WI38 (cell line): ENCODE measurements around the gene SCN1A.

Experiments
- H3K4me3 ChIP-seq: 2 replicates; pipeline ENCODE4 v1.5.1; 2011; ENCODE audit warnings: low read depth, mild to moderate bottlenecking, control low read depth, low read length
- TF ChIP-seq, protein P1 (sequence below): IDR thresholded peaks from 2 replicates; pipeline ENCODE4 v1.5.1; 2012; ENCODE audit warnings: low read depth, mild to moderate bottlenecking, control low read depth, low read length

Gene SCN1A

GRCh38 chr2:166157578-166157977, 29.8 kb upstream of the SCN1A start:
- TF ChIP-seq, protein P1, sequence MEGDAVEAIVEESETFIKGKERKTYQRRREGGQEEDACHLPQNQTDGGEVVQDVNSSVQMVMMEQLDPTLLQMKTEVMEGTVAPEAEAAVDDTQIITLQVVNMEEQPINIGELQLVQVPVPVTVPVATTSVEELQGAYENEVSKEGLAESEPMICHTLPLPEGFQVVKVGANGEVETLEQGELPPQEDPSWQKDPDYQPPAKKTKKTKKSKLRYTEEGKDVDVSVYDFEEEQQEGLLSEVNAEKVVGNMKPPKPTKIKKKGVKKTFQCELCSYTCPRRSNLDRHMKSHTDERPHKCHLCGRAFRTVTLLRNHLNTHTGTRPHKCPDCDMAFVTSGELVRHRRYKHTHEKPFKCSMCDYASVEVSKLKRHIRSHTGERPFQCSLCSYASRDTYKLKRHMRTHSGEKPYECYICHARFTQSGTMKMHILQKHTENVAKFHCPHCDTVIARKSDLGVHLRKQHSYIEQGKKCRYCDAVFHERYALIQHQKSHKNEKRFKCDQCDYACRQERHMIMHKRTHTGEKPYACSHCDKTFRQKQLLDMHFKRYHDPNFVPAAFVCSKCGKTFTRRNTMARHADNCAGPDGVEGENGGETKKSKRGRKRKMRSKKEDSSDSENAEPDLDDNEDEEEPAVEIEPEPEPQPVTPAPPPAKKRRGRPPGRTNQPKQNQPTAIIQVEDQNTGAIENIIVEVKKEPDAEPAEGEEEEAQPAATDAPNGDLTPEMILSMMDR: no peak

DNA sequence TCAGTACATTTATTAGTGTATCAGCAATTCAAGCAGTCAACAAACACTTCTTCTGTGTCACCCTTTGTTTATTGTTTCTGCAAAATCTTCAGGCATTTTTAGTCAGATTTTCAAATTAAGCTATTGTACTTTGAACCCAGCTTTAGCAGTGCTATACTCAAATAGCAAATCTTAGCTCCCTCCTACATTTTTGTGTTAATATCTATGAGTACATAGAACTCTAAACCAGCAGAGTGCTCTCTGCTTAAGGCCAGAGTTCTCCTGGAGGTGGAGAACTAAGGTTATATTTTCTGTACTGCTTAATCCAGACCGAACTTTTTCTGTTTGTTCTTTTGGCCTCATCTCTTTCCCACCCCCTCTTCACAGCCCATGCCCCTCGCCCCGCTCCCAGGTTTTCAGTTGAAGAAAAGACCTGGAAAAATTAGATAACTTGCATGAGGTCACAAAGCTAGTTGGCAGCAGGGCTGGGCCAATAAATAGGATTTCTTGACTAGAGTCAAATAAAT, 29.2 kb upstream of the SCN1A start:
- H3K4me3 ChIP-seq: no peak overlapping the region
- TF ChIP-seq, protein P1: no peak

More at GRCh38 chr2:166157578-166157977, 29.8 kb upstream of the SCN1A start:
- H3K4me3 ChIP-seq: no peak overlapping the region

DNA sequence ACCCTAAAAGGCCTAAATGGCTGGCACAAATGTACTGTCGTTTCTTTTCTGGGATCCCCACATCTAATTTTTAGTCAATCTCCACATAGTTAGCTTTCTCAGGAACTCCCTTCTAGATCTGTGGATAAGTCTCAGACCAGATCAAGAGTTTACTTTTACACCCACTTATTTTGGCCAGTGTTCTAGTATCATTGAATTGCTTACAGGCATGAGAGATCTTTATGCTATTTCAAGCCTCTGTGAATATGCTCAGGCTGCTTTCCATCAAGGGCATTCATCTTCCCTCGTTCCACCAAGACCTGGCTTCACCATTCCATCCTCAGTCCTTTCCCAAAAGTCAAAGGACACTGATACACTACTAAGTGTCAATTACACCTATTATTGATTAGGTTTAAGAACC, 27.8 kb upstream of the SCN1A start:
- TF ChIP-seq, protein P1: no peak

DNA sequence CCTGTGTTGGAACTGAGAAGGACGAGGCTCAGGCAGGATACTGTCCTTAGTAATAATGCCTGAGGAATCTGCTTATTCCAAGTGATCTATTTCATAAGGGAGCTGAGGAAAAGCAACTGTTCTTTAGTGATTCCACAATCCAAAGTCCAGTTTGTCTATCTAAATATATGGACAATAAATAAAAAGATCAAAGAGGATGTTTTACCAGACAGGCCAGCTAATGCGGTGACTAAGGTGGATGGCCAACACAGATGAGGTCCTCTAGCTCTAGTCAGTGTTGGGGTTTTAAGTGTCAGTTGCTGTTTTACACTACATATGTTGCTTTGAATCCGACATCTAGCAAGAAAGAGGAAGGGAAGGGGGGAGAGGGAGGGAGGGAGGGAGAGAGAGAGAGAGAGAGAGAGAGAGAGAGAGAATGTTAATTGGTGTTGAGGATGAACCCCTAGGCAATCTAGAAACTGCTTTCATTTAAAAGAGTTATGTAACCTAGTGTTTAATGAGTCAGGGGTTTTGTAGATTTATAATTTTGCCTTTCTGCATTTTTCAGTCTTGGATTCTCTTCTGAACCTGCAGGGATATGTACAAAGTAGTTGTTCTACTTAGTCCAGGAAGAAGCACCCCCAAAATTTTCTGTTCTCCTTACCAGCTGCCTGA, 27.0 kb upstream of the SCN1A start:
- H3K4me3 ChIP-seq: no peak overlapping the region
- TF ChIP-seq, protein P1: no peak

More for the DNA sequence above, 27.8 kb upstream of the SCN1A start:
- no peak overlapping the region for H3K4me3 ChIP-seq

- TF ChIP-seq, protein P1: no peak
Measured at GRCh38 chr2:166152064-166152463, 24.2 kb upstream of the SCN1A start.

DNA sequence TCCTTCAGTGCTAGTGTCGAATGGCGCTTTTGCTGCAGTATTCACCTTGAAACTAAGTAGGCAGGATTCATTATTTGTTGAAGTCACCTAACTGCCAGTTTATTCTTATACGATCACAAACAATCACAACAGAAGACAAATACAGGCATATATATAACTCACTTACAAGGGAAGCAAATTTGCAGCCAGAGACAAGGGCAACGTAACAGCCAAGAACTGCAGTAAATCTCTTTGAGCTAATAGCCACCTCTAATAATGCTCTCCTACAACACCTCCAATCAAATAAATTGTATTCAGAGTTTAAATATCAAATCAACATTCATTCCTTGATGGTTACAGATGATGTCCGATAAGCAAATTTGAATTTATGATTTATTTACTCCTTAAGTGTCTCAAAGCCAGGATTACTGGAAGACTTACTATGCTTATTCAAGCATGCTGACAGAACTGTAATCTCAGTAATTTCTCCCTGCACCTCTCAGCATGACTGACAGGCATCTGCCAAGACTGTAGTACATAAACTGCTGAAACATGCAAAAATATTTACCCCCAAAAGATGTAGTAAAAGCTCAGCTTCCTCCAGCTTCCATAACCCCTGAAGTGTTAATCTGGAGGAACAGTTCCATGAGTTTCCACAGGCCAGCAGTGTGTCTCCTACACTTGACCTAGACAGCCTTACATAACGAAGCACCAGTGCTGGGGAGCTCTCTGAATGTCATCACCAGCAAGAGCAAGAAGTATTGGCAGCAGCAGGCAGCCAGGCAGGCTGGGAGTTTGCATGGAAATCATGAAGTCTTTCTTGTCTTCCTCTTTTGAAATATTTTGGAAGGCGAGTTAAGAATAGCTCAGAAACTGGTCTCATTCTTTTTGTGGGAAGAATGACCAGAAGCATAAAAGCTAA, 20.9 kb upstream of the SCN1A start:
- H3K4me3 ChIP-seq: no peak overlapping the region
- TF ChIP-seq, protein P1: no peak

More at GRCh38 chr2:166152064-166152463, 24.2 kb upstream of the SCN1A start:
- H3K4me3 ChIP-seq: no peak overlapping the region

- TF ChIP-seq, protein P1: no peak
- no peak overlapping the region for H3K4me3 ChIP-seq
Measured at GRCh38 chr2:166147883-166148282, 20.1 kb upstream of the SCN1A start.
